RWPE2 (cell line): ENCODE measurements around the gene FRMD3.

Experiments used
- ATAC-seq: fragments of 200-7000 bp; cut with Tn5 transposase; 3 replicates; pipeline ENCODE4 v1.9.1; 2021; ENCODE audit warnings: low read depth
- DNase-seq: peaks from one replicate; pipeline ENCODE4 v3.0.0-alpha.2; 2020; ENCODE audit warnings: low spot score
- H3K27ac ChIP-seq: fragments of 450-650 bp; 2 replicates; pipeline ENCODE4 v1.5.1; 2017; ENCODE audit warnings: mild to moderate bottlenecking; ENCODE audit not compliant: poor library complexity, severe bottlenecking
- H3K27me3 ChIP-seq: fragments of 250-450 bp; sonication (Bioruptor Pico); 2 replicates; pipeline ENCODE4 v1.5.1; 2021; ENCODE audit warnings: mild to moderate bottlenecking, moderate library complexity; ENCODE audit not compliant: insufficient read depth, poor library complexity, severe bottlenecking
- H3K36me3 ChIP-seq: fragments of 250-450 bp; sonication (Bioruptor Pico); 2 replicates; pipeline ENCODE4 v1.5.1; 2020; ENCODE audit warnings: low read depth, mild to moderate bottlenecking, moderate library complexity
- H3K4me1 ChIP-seq: fragments of 250-450 bp; sonication (Bioruptor Pico); 2 replicates; pipeline ENCODE4 v1.5.1; 2021; ENCODE audit warnings: mild to moderate bottlenecking, moderate library complexity; ENCODE audit not compliant: insufficient read depth, poor library complexity, severe bottlenecking
- H3K4me3 ChIP-seq: fragments of 250-450 bp; sonication (Bioruptor Pico); 2 replicates; pipeline ENCODE4 v1.5.1; 2021; ENCODE audit warnings: mild to moderate bottlenecking, moderate library complexity; ENCODE audit not compliant: severe bottlenecking
- H3K9me3 ChIP-seq: fragments of 250-450 bp; sonication (Bioruptor Pico); 2 replicates; pipeline ENCODE4 v1.5.1; 2021; ENCODE audit warnings: mild to moderate bottlenecking, moderate library complexity; ENCODE audit not compliant: severe bottlenecking
- CTCF ChIP-seq: fragments of 450-650 bp; IDR thresholded peaks from one replicate; pipeline ENCODE4 v1.5.1; 2017; ENCODE audit warnings: mild to moderate bottlenecking, moderate library complexity; ENCODE audit not compliant: poor library complexity, severe bottlenecking

FRMD3 gene

GRCh38 chr9:83422527-83422926 is 115.7 kb downstream of the FRMD3 start:
- H3K36me3 ChIP-seq = no peaks in the 10 kb centered on the region
- H3K4me1 ChIP-seq = no peaks in the 10 kb centered on the region
- no peaks in the 10 kb centered on the region for H3K27me3 ChIP-seq
- H3K4me3 ChIP-seq = no peak overlapping the region
- TF ChIP-seq CTCF = no peak
- no peaks in the 10 kb centered on the region for H3K9me3 ChIP-seq
- DNase-seq (no peak), ATAC-seq (no peak)
- H3K27ac ChIP-seq = no peak overlapping the region

- no peaks in the 10 kb centered on the region for H3K9me3 ChIP-seq
- no peak for TF ChIP-seq CTCF
- no peak overlapping the region for H3K27ac ChIP-seq
- no peak for DNase-seq
- no peaks in the 10 kb centered on the region for H3K4me1 ChIP-seq
- H3K4me3 ChIP-seq = no peak overlapping the region
- no peaks in the 10 kb centered on the region for H3K36me3 ChIP-seq
- ATAC-seq = no peak
- no peaks in the 10 kb centered on the region for H3K27me3 ChIP-seq
Observed at GRCh38 chr9:83420486-83420885, 117.7 kb downstream of the FRMD3 start.

- Histone ChIP-seq H3K36me3 (no peaks in the 10 kb centered on the region), H3K27ac (no peak overlapping the region), H3K4me3 (no peak overlapping the region), H3K9me3 (no peaks in the 10 kb centered on the region), H3K27me3 (no peaks in the 10 kb centered on the region), H3K4me1 (no peaks in the 10 kb centered on the region)
- TF ChIP-seq CTCF = no peak
- no peak for DNase-seq
- no peak for ATAC-seq
Observed at GRCh38 chr9:83419961-83420360, 118.2 kb downstream of the FRMD3 start.

- H3K4me1 ChIP-seq = no peaks in the 10 kb centered on the region
- no peaks in the 10 kb centered on the region for H3K27me3 ChIP-seq
- DNase-seq = no peak
- H3K9me3 ChIP-seq = no peaks in the 10 kb centered on the region
- H3K27ac ChIP-seq = no peak overlapping the region
- H3K4me3 ChIP-seq = no peak overlapping the region
- no peaks in the 10 kb centered on the region for H3K36me3 ChIP-seq
- no peak for TF ChIP-seq CTCF
- no peak for ATAC-seq
Observed at GRCh38 chr9:83418283-83418682, 119.9 kb downstream of the FRMD3 start.

GRCh38 chr9:83413367-83413766 is 124.8 kb downstream of the FRMD3 start:
- TF ChIP-seq CTCF = no peak
- Histone ChIP-seq H3K36me3 (no peaks in the 10 kb centered on the region), H3K27me3 (peaks cover 3% of the 10 kb centered on the region)

More at GRCh38 chr9:83413367-83413766, 124.8 kb downstream of the FRMD3 start:
- H3K4me3 ChIP-seq = no peak overlapping the region
- ATAC-seq = no peak
- no peaks in the 10 kb centered on the region for H3K4me1 ChIP-seq
- DNase-seq = no peak
- no peaks in the 10 kb centered on the region for H3K9me3 ChIP-seq
- no peak overlapping the region for H3K27ac ChIP-seq
